ENCODE data around the gene MBL2.

DNA sequence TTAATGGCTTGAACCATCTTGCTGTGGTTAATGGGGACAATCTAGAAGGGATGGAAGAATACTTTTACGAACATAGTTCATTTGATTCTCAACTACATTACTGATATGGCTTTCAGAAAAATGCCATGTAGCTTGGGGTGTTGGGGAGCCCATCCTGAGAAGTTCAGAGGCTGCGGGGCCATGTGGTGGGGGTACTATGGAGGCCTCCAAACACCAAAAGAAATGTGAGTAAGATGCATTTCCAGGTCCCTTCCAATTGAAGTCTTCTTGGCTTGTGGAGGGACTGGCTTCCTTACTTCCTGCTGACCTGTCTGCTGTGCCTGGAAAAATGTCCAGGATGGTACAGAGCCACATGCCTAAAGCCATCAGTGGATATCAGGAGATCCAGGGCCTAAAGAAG is 1.6 kb upstream of the MBL2 start:
- no peak for TF ChIP-seq POLR2A (IDR thresholded peaks at IDR 0.05)
- TF ChIP-seq, protein P1, sequence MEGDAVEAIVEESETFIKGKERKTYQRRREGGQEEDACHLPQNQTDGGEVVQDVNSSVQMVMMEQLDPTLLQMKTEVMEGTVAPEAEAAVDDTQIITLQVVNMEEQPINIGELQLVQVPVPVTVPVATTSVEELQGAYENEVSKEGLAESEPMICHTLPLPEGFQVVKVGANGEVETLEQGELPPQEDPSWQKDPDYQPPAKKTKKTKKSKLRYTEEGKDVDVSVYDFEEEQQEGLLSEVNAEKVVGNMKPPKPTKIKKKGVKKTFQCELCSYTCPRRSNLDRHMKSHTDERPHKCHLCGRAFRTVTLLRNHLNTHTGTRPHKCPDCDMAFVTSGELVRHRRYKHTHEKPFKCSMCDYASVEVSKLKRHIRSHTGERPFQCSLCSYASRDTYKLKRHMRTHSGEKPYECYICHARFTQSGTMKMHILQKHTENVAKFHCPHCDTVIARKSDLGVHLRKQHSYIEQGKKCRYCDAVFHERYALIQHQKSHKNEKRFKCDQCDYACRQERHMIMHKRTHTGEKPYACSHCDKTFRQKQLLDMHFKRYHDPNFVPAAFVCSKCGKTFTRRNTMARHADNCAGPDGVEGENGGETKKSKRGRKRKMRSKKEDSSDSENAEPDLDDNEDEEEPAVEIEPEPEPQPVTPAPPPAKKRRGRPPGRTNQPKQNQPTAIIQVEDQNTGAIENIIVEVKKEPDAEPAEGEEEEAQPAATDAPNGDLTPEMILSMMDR (IDR thresholded peaks at IDR 0.05): no peak
